ENCODE measurements around the gene CFAP92.

The CFAP92 gene

GRCh38 chr3:129026728-129027543 lies 33.1 kb upstream of the CFAP92 start:
- in situ Hi-C loops (cut with MboI; ENCODE audit: low sequenced_read_pairs): no loop called here

GRCh38 chr3:129025691-129026435 lies 32.0 kb upstream of the CFAP92 start:
- in situ Hi-C loops (cut with MboI; ENCODE audit: low sequenced_read_pairs): no loop called here

- in situ Hi-C loops (cut with MboI; ENCODE audit: low sequenced_read_pairs): no loop called here
Observed at GRCh38 chr3:129025108-129025507, 31.2 kb upstream of the CFAP92 start.

DNA sequence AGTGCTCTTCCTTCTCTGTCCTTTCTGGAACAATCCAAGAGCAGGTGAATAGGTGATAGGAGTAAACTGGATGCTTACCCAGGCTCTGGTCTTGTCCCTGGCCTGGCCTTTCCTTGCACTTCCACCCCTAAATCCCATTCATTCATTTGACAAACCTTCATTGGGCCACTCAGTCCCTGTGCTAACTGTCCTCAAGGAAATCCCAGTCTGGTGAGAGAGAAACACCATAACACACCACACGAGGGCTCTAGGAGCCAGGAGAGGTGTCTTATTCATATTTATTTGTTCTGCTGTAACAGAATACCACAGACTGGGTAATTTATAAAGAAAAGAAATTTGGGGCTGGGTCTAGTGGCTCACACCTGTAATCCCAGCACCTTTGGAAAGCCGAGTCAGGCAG lies 30.0 kb upstream of the CFAP92 start:
- in situ Hi-C loops (cut with MboI; ENCODE audit: low sequenced_read_pairs): loop anchor here (5.0 kb wide), 1 partner anchor 42 kb away; no protein-coding TSS in a partner anchor

- in situ Hi-C loops (cut with MboI; ENCODE audit: low sequenced_read_pairs): loop anchor here (5.0 kb wide), 1 partner anchor 41 kb away; no protein-coding TSS in a partner anchor
Observed at GRCh38 chr3:129023008-129023358, 29.1 kb upstream of the CFAP92 start.

GRCh38 chr3:129022114-129023007 lies 28.5 kb upstream of the CFAP92 start:
- in situ Hi-C loops (cut with MboI; ENCODE audit: low sequenced_read_pairs): loop anchor here (5.0 kb wide), 1 partner anchor 40 kb away; no protein-coding TSS in a partner anchor

DNA sequence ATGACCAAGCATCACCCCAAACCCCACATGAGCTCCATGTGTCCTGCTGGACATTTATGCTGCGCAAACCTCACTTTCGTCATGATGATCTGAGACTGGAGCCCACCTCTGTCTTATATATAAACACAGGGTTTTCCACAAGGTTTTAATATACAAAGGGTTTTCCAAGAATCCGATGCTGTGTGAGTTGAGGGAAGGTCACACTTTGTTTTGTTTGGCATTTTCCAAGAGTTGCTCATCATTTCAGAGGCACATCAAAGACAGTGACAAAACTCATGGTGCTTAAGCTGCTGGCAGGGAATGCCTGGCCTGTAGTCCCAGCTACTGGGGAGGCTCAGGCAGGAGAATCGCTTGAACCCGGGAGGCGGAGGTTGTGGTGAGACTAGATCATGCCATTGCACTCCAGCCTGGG lies 27.3 kb upstream of the CFAP92 start:
- in situ Hi-C loops (cut with MboI; ENCODE audit: low sequenced_read_pairs): loop anchor here (5.0 kb wide), 1 partner anchor 39 kb away; no protein-coding TSS in a partner anchor

GRCh38 chr3:129020691-129021090 lies 26.8 kb upstream of the CFAP92 start:
- in situ Hi-C loops (cut with MboI; ENCODE audit: low sequenced_read_pairs): loop anchor here (5.0 kb wide), 1 partner anchor 38 kb away; no protein-coding TSS in a partner anchor

- in situ Hi-C loops (cut with MboI; ENCODE audit: low sequenced_read_pairs): no loop called here
Observed at GRCh38 chr3:129019266-129019665, 25.4 kb upstream of the CFAP92 start.

GRCh38 chr3:129018751-129019150 lies 24.9 kb upstream of the CFAP92 start:
- in situ Hi-C loops (cut with MboI; ENCODE audit: low sequenced_read_pairs): no loop called here

- in situ Hi-C loops (cut with MboI; ENCODE audit: low sequenced_read_pairs): no loop called here
Observed at GRCh38 chr3:129018271-129018670, 24.4 kb upstream of the CFAP92 start.

DNA sequence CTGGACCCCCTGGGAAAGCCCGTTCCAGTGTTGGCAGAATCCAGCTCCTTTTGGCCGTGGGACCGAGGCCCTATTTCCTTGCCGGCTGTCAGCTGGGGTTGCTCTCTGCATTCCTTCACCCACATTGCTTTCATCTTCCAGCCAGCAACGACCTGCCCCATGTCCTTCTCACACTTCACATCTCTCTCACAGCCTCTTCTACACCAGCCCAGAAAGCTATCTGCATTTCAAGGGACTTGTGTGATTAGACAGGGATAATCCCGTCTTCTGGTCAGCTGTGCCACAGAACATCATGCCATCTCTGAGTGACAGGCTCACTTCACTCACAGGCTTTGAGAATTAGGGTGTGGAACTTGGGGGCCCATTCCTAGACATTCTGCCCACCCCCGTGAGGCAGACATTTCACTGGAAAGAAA lies 23.6 kb upstream of the CFAP92 start:
- in situ Hi-C loops (cut with MboI; ENCODE audit: low sequenced_read_pairs): no loop called here

GRCh38 chr3:129016720-129017483 lies 23.0 kb upstream of the CFAP92 start:
- in situ Hi-C loops (cut with MboI; ENCODE audit: low sequenced_read_pairs): no loop called here

DNA sequence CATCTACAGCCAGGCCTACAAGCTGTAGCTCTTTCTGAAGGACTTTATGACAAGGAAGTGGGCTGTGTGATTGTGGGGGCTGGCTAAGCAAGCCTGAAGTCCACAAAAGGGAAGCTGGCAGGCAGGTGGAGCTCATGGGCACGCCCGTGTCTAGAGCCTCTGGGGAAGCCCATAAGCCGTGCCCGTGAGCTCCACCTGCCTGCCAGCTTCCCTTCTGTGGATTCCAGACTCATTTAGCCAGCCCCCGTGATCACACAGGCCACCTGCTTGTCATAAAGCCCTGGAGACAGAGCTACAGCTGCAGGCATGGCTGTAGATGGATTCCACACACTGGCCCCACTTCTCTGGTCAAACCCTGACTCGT lies 22.5 kb upstream of the CFAP92 start:
- in situ Hi-C loops (cut with MboI; ENCODE audit: low sequenced_read_pairs): no loop called here

- in situ Hi-C loops (cut with MboI; ENCODE audit: low sequenced_read_pairs): no loop called here
Observed at GRCh38 chr3:129015388-129016105, 21.7 kb upstream of the CFAP92 start.

DNA sequence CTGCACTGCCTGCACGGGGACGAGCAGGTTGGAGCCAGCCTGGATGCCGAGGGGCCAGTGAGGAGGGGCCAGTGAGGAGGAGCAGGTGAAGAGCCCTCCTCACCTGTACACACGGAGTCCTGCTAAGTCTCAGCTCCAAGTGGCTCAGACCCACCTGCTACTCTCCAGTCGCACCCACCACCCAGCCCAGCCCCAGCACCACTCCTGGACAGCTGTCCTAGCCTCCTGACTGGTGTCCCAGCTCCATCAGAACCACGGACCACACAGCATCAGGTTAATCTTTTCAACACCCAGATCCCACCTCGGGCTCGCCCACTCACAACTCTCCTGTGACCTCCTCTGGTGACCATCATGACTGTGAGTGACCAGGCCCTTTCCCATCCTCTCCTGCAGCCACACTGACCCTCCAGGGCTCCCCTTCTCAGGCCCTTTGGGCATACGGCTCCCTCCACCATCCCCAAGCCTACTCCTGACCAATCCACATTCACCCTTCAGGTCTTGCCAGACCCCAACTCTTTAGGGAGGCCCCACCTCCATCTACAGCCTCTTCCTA lies 21.0 kb upstream of the CFAP92 start:
- in situ Hi-C loops (cut with MboI; ENCODE audit: low sequenced_read_pairs): no loop called here

GRCh38 chr3:129014148-129014547 lies 20.3 kb upstream of the CFAP92 start:
- in situ Hi-C loops (cut with MboI; ENCODE audit: low sequenced_read_pairs): no loop called here

- in situ Hi-C loops (cut with MboI; ENCODE audit: low sequenced_read_pairs): no loop called here
Observed at GRCh38 chr3:129013491-129013891, 19.6 kb upstream of the CFAP92 start.

DNA sequence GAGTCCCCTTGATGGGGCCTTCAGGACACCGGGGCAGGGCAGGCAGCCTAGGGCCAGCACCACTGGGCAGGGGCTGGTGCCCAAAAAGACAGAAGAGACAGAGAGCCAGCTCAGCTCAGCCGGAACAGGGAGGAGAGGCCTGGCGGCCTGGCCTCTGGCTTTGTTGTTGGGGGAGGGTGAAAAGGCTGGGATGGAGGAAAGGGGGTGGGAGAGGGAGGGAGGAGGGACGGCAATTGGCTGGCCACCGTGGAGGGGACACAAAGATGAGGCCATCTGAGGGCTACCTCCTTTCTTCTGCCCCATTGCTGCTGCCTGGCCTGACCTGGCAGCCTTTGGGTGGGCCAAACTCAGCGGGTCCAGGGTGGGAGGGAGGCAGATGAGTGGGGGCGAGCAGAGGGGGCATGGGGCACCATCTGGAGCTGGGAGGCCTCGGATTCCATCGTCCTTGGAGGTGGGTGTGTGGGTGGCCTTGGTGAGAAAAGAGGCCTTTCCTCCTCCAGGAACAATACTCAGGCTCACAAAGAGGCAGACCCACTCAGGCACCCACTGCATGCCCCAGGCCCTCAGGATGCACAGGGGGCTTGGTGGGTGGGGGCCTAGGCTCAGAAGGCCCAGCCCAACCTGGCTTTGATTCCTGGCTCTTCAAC lies 16.6 kb upstream of the CFAP92 start:
- in situ Hi-C loops (cut with MboI; ENCODE audit: low sequenced_read_pairs): no loop called here

All from HL-60/S4 (cell line).